Activated T-helper 2 cell treated with anti-CD3 and anti-CD28 coated beads, Interferon-gamma antibody, Interleukin-2, Interleukin-4, amounts not matched to agents 10 μg/mL and 5 μg/mL and 100 μg/mL, durations not matched to agents 14 hours and 24 hours and 36 hours (primary cell): ENCODE data around the gene MEGF8. TPM values are rescaled to one million over a fixed set of nuclear protein-coding genes. Genes with fewer than 3 reads are reported as not detected.

Experiments
- DNase-seq: peaks from one replicate; pipeline ENCODE4 v3.0.0; 2021; ENCODE audit warnings: low spot score
- H3K27ac Mint-ChIP-seq: one replicate; pipeline ENCODE4 v1.8.0; 2021; ENCODE audit warnings: mixed read lengths
- H3K27me3 Mint-ChIP-seq: one replicate; pipeline ENCODE4 v1.8.0; 2021; ENCODE audit warnings: low read depth, mixed read lengths
- H3K36me3 Mint-ChIP-seq: one replicate; pipeline ENCODE4 v1.8.0; 2021; ENCODE audit warnings: low read depth, mixed read lengths
- H3K4me1 Mint-ChIP-seq: one replicate; pipeline ENCODE4 v1.8.0; 2021; ENCODE audit warnings: low read depth, mixed read lengths
- H3K4me3 Mint-ChIP-seq: one replicate; pipeline ENCODE4 v1.8.0; 2021; ENCODE audit warnings: low read depth, mild to moderate bottlenecking, moderate library complexity, mixed read lengths
- H3K9me3 Mint-ChIP-seq: one replicate; pipeline ENCODE4 v1.8.0; 2021; ENCODE audit warnings: mixed read lengths
- intact Hi-C: fragments of 100-400 bp; cut with micrococcal nuclease; formaldehyde crosslinking; loops from one replicate; pipeline ENCODE4 v1.15.1; 2023
- total RNA-seq: library from RNA; stranded (reverse); gene quantifications from 2 replicates; pipeline ENCODE4 v1.2.3, GENCODE V29; 2022

Gene MEGF8
- total RNA-seq, 1 donor from 2014 or later = 10.3 TPM

- no peaks in the 10 kb centered on the region for H3K27me3 Mint-ChIP-seq
- no peak for DNase-seq
- H3K27ac Mint-ChIP-seq = no peak overlapping the region
- H3K9me3 Mint-ChIP-seq = no peaks in the 10 kb centered on the region
- H3K4me3 Mint-ChIP-seq = peak overlapping the region; percentile 99
- H3K36me3 Mint-ChIP-seq = peaks cover 6% of the 10 kb centered on the region
- intact Hi-C loops = loop anchor here (2.0 to 10.0 kb wide), 5 partner anchors 19 to 1817 kb away; partner anchors contain the start of genes GSK3A and LTBP4
- peaks cover 31% of the 10 kb centered on the region for H3K4me1 Mint-ChIP-seq
Measured at GRCh38 chr19:42421591-42422031, 96.2 kb downstream of the MEGF8 start.

- intact Hi-C loops = loop anchor here (2.0 to 10.0 kb wide), 5 partner anchors 19 to 1817 kb away; partner anchors contain the start of genes GSK3A and LTBP4
- DNase-seq = no peak
- peak overlapping the region; percentile 99 for H3K4me3 Mint-ChIP-seq
Measured at GRCh38 chr19:42422092-42422900, 96.9 kb downstream of the MEGF8 start.

GRCh38 chr19:42422901-42423461, 97.5 kb downstream of the MEGF8 start:
- Mint-ChIP-seq H3K4me3 (peak overlapping the region; percentile 99), H3K9me3 (no peaks in the 10 kb centered on the region)
- intact Hi-C loops = loop anchor here (1.0 to 10.0 kb wide), 6 partner anchors 10 to 1818 kb away; partner anchors contain the start of genes GSK3A and LTBP4

More at GRCh38 chr19:42422092-42422900, 96.9 kb downstream of the MEGF8 start:
- Mint-ChIP-seq H3K4me1 (peaks cover 31% of the 10 kb centered on the region), H3K27ac (peak overlapping the region; percentile 89), H3K36me3 (peaks cover 6% of the 10 kb centered on the region), H3K9me3 (no peaks in the 10 kb centered on the region), H3K27me3 (no peaks in the 10 kb centered on the region)

GRCh38 chr19:42423462-42424344, 98.3 kb downstream of the MEGF8 start:
- intact Hi-C loops = loop anchor here (1.0 to 10.0 kb wide), 6 partner anchors 10 to 1819 kb away; partner anchors contain the start of genes GSK3A and LTBP4
- Mint-ChIP-seq H3K27me3 (peaks cover 2% of the 10 kb centered on the region), H3K36me3 (peaks cover 5% of the 10 kb centered on the region), H3K4me1 (peaks cover 33% of the 10 kb centered on the region), H3K9me3 (no peaks in the 10 kb centered on the region), H3K27ac (peak overlapping the region; percentile 89), H3K4me3 (peak overlapping the region; percentile 99)
- DNase-seq = peak; percentile 94

More at GRCh38 chr19:42422901-42423461, 97.5 kb downstream of the MEGF8 start:
- Mint-ChIP-seq H3K27ac (peak overlapping the region; percentile 89), H3K36me3 (peaks cover 6% of the 10 kb centered on the region), H3K4me1 (peaks cover 33% of the 10 kb centered on the region), H3K27me3 (no peaks in the 10 kb centered on the region)
- DNase-seq = no peak

- Mint-ChIP-seq H3K27me3 (peaks cover 2% of the 10 kb centered on the region), H3K9me3 (no peaks in the 10 kb centered on the region), H3K27ac (no peak overlapping the region), H3K36me3 (peaks cover 3% of the 10 kb centered on the region), H3K4me1 (peaks cover 33% of the 10 kb centered on the region), H3K4me3 (peak overlapping the region; percentile 99)
- intact Hi-C loops = loop anchor here (5.0 to 10.0 kb wide), 3 partner anchors 182 to 1820 kb away; partner anchors contain the start of genes GSK3A and LTBP4
- no peak for DNase-seq
Measured at GRCh38 chr19:42424345-42424707, 98.9 kb downstream of the MEGF8 start.

GRCh38 chr19:42424712-42425131, 99.3 kb downstream of the MEGF8 start:
- intact Hi-C loops = loop anchor here (5.0 to 10.0 kb wide), 3 partner anchors 182 to 1820 kb away; partner anchors contain the start of genes GSK3A and LTBP4
- peak overlapping the region; percentile 99 for H3K4me3 Mint-ChIP-seq
- no peak overlapping the region for H3K27ac Mint-ChIP-seq
- peaks cover 2% of the 10 kb centered on the region for H3K27me3 Mint-ChIP-seq
- no peak for DNase-seq
- peaks cover 33% of the 10 kb centered on the region for H3K4me1 Mint-ChIP-seq
- H3K36me3 Mint-ChIP-seq = peaks cover 3% of the 10 kb centered on the region
- H3K9me3 Mint-ChIP-seq = no peaks in the 10 kb centered on the region

- H3K27ac Mint-ChIP-seq = no peak overlapping the region
- intact Hi-C loops = loop anchor here (10.0 kb wide), 2 partner anchors 322 to 1822 kb away; partner anchors contain the start of gene LTBP4
- no peaks in the 10 kb centered on the region for H3K9me3 Mint-ChIP-seq
- peaks cover 17% of the 10 kb centered on the region for H3K4me1 Mint-ChIP-seq
- no peak for DNase-seq
- no peak overlapping the region for H3K4me3 Mint-ChIP-seq
- H3K36me3 Mint-ChIP-seq = no peaks in the 10 kb centered on the region
- peaks cover 5% of the 10 kb centered on the region for H3K27me3 Mint-ChIP-seq
Measured at GRCh38 chr19:42426643-42427042, 101.2 kb downstream of the MEGF8 start.

- no peak for DNase-seq
- no peak within 1 kb of the TSS for H3K4me3 Mint-ChIP-seq
- no peak within 1 kb of the TSS for H3K27ac Mint-ChIP-seq
- H3K36me3 Mint-ChIP-seq = no peaks in the 10 kb centered on the region
- peaks cover 5% of the 10 kb centered on the region for H3K27me3 Mint-ChIP-seq
- peaks cover 12% of the 10 kb centered on the region for H3K4me1 Mint-ChIP-seq
- H3K9me3 Mint-ChIP-seq = no peaks in the 10 kb centered on the region
- intact Hi-C loops = loop anchor here (10.0 kb wide), 2 partner anchors 323 to 1823 kb away; partner anchors contain the start of gene LTBP4
Measured at GRCh38 chr19:42427313-42427712, 101.9 kb downstream of the MEGF8 start, which contains the start of gene LIPE. Gene LIPE, minus strand, starts transcription at chr19:42427388. Its CDS starts 239 bp downstream, at chr19:42427149.

Other genes starting within 250 kb of the MEGF8 start
- gene ZNF574, start 249.5 kb upstream of the MEGF8 start, total RNA-seq = 15.7 and 16.6 TPM in 2 replicates
- gene POU2F2, start 193.2 kb upstream of the MEGF8 start, total RNA-seq = 48.6 and 49.5 TPM in 2 replicates
- 32.1 and 33.6 TPM in 2 replicates for gene DEDD2, start 108.0 kb upstream of the MEGF8 start, total RNA-seq
- 17.3 and 18.4 TPM in 2 replicates for gene ZNF526, start 105.3 kb upstream of the MEGF8 start, total RNA-seq
- 48.0 and 52.4 TPM in 2 replicates for gene GSK3A, start 83.0 kb upstream of the MEGF8 start, total RNA-seq
- 58.4 and 59.1 TPM in 2 replicates for gene ERF, start 70.5 kb upstream of the MEGF8 start, total RNA-seq
- 68.3 and 69.3 TPM in 2 replicates for gene CIC, start 56.4 kb upstream of the MEGF8 start, total RNA-seq
- 0.74 and 0.91 TPM in 2 replicates for gene PRR19, start 23.5 kb upstream of the MEGF8 start, total RNA-seq
- 49.3 and 50.9 TPM in 2 replicates for gene PAFAH1B3, start 23.0 kb upstream of the MEGF8 start, total RNA-seq
- gene TMEM145, start 12.3 kb upstream of the MEGF8 start, total RNA-seq = 0.71 and 0.85 TPM in 2 replicates
- gene CNFN, start 64.7 kb downstream of the MEGF8 start, total RNA-seq = 0.53 TPM in 1 of 2 replicates, not detected in the other
- 33.0 and 35.2 TPM in 2 replicates for gene LIPE, start 101.8 kb downstream of the MEGF8 start, total RNA-seq
- gene CXCL17, start 117.3 kb downstream of the MEGF8 start, total RNA-seq = not detected in 2 replicates
- 7.1 and 8.5 TPM in 2 replicates for gene CEACAM1, start 202.8 kb downstream of the MEGF8 start, total RNA-seq